Smooth muscle cell of the brain vasculature (primary cell): Measurements from ENCODE around the gene MIPOL1.
"Not testable (repeated sequence)": the region's sequence is repeated elsewhere in the genome, so short reads cannot be mapped to it uniquely, and the experiment has no call there.

Source experiments
- DNase-seq: peaks from one replicate; pipeline ENCODE4 v3.0.0-alpha.2; 2012; ENCODE audit warnings: low read depth, low spot score

MIPOL1 gene

GRCh38 chr14:37285220-37285619 lies 87.5 kb downstream of the MIPOL1 start:
- no peak for DNase-seq

GRCh38 chr14:37289688-37290087 lies 92.0 kb downstream of the MIPOL1 start:
- DNase-seq = no peak

- not testable (repeated sequence) for DNase-seq
These were observed 97.5 kb downstream of the MIPOL1 start for GRCh38 chr14:37295262-37295661.

GRCh38 chr14:37311252-37311651 lies 113.5 kb downstream of the MIPOL1 start:
- no peak for DNase-seq

- DNase-seq = no peak
These were observed 121.2 kb downstream of the MIPOL1 start for GRCh38 chr14:37318938-37319337.

- no peak for DNase-seq
These were observed 122.4 kb downstream of the MIPOL1 start for GRCh38 chr14:37320106-37320505.

- DNase-seq = no peak
These were observed 127.6 kb downstream of the MIPOL1 start for GRCh38 chr14:37325332-37325731.

GRCh38 chr14:37326434-37326833 lies 128.7 kb downstream of the MIPOL1 start:
- DNase-seq = no peak

- DNase-seq = not testable (repeated sequence)
These were observed 130.2 kb downstream of the MIPOL1 start for GRCh38 chr14:37327933-37328332.

- DNase-seq = no peak
These were observed 130.9 kb downstream of the MIPOL1 start for GRCh38 chr14:37328673-37329072.

- DNase-seq = no peak
These were observed 131.7 kb downstream of the MIPOL1 start for GRCh38 chr14:37329189-37330001.

GRCh38 chr14:37330910-37331309 lies 133.2 kb downstream of the MIPOL1 start:
- no peak for DNase-seq

- DNase-seq = no peak
These were observed 142.6 kb downstream of the MIPOL1 start for GRCh38 chr14:37340353-37340752.

- no peak for DNase-seq
These were observed 145.8 kb downstream of the MIPOL1 start for GRCh38 chr14:37343307-37344094.

GRCh38 chr14:37363661-37364060 lies 165.9 kb downstream of the MIPOL1 start:
- no peak for DNase-seq

GRCh38 chr14:37369425-37369824 lies 171.7 kb downstream of the MIPOL1 start:
- DNase-seq = no peak

GRCh38 chr14:37375566-37375965 lies 177.8 kb downstream of the MIPOL1 start:
- DNase-seq = no peak

GRCh38 chr14:37376944-37377609 lies 179.3 kb downstream of the MIPOL1 start:
- no peak for DNase-seq

- no peak for DNase-seq
These were observed 187.3 kb downstream of the MIPOL1 start for GRCh38 chr14:37384870-37385596.

- DNase-seq = not testable (repeated sequence)
These were observed 199.6 kb downstream of the MIPOL1 start for GRCh38 chr14:37397157-37397940.

GRCh38 chr14:37397941-37398215 lies 200.1 kb downstream of the MIPOL1 start:
- no peak for DNase-seq
